Muscle layer of colon (tissue), 2 donors: ENCODE measurements around the gene TGFB2.

Source experiments
- H3K27ac ChIP-seq: one replicate; pipeline ENCODE4 v1.7.0; 2013; ENCODE audit warnings: low read depth, mild to moderate bottlenecking, low read length, moderate library complexity
- H3K27me3 ChIP-seq, 2 donors: one replicate each; pipeline ENCODE4 v1.7.0; 2013; ENCODE audit warnings: low read length in 2 of 2, mild to moderate bottlenecking in 2 of 2; ENCODE audit not compliant: insufficient read depth in 2 of 2, control insufficient read depth in 1 of 2
- H3K36me3 ChIP-seq: one replicate; pipeline ENCODE4 v1.7.0; 2013; ENCODE audit warnings: mild to moderate bottlenecking, low read length; ENCODE audit not compliant: insufficient read depth
- H3K4me1 ChIP-seq: one replicate; pipeline ENCODE4 v1.7.0; 2013; ENCODE audit warnings: mild to moderate bottlenecking, low read length; ENCODE audit not compliant: insufficient read depth
- H3K4me3 ChIP-seq, 2 donors: one replicate each; pipeline ENCODE4 v1.7.0; 2013; ENCODE audit warnings: low read length in 2 of 2, low read depth in 1 of 2, mild to moderate bottlenecking in 1 of 2, moderate library complexity in 1 of 2
- H3K9ac ChIP-seq: one replicate; pipeline ENCODE4 v1.7.0; 2013; ENCODE audit warnings: low read length
- H3K9me3 ChIP-seq: one replicate; pipeline ENCODE4 v1.7.0; 2013; ENCODE audit warnings: mild to moderate bottlenecking, low read length
- donor health status: abdominal sarcoma.
- donor health status: Adenocarcinoma of cecum.

Gene TGFB2

DNA sequence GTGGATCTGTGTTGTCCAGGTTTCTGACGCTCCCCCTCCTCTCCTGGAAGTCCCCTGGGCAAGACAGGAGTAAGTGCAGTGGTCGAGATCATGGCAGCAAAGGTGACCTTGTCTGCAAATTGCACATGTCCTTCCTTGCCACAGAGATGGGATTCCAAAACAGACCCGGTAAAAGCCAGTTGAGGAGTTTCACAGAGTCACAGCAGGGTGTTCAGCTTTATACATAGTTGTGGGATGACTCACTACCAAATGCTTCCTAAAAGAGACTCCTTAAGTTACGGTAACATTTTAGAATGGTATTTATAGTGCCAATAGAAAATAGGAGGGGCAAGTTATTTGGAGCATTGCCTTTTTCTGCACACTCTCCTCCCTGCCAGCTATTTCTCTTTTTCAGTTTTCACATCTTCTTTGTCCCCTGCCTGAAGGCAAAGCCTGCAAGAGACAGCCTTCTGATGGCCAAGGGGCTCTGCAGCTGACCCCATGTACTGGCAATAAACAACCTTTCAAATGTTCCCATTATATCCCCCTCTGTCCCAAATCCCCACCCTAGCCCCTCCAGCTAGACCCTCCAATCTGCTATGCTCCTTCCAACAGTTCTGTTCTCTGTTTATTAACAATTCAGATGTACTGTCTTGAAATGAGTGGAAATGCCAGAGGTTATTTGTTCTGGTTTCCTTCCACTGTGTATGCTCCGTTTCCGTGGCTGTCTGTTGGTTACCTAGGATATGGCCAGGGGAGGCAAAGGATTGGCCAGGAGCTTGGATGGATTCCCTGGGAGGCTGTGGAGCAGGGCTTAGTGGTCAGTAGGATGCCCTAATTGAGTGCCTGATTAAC is 115.0 kb downstream of the TGFB2 start:
- no peaks in the 10 kb centered on the region for H3K36me3 ChIP-seq
- no peak overlapping the region for H3K9ac ChIP-seq
- no peaks in the 10 kb centered on the region for H3K9me3 ChIP-seq
- peak overlapping the region; percentile 43 for H3K27ac ChIP-seq
- H3K4me1 ChIP-seq: peaks cover 40% of the 10 kb centered on the region
- H3K4me3 ChIP-seq: peak overlapping the region; percentile 3 to 30
- no peaks in the 10 kb centered on the region for H3K27me3 ChIP-seq

DNA sequence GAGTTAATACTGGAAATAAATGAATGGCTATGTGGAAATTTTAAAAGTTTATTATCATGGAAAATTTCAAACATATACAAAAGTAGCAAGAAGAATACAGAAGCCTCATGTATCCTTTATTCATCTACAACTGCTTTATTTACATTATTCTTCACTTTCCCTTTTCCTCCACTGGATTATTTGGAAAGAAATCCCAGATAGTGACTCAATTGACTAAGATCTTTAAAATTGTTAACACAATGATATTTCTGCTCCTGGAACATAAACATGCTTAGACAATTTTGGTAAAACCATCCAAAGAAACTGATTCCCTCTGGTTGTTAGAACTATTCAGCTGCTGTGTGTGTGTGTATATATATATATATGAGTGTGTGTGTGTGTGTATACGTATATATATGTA is 116.2 kb downstream of the TGFB2 start:
- Histone ChIP-seq H3K4me1 (peaks cover 40% of the 10 kb centered on the region), H3K36me3 (no peaks in the 10 kb centered on the region), H3K9me3 (no peaks in the 10 kb centered on the region), H3K27me3 (no peaks in the 10 kb centered on the region), H3K9ac (no peak overlapping the region), H3K4me3 (no peak overlapping the region), H3K27ac (no peak overlapping the region)

DNA sequence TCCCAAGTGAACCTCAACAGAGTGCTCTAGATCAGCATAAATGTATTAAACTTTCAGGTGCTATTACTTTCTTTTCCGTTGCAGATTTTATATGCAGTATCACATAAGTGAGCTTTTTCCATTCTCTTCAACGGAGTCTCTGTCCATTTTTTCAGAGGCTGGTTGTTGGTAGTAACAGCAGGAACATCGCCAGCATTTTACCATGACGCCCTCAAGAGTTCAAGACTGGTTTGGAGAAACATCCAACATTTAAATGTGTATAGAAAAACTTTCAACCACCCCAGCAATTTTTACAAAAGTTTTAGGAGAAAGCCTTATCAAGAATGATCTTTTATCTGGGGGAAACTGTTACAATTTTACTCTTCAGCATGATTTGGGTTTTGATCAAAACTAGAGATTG is 117.0 kb downstream of the TGFB2 start:
- no peak overlapping the region for H3K4me3 ChIP-seq
- peaks cover 40% of the 10 kb centered on the region for H3K4me1 ChIP-seq
- no peaks in the 10 kb centered on the region for H3K9me3 ChIP-seq
- H3K36me3 ChIP-seq: no peaks in the 10 kb centered on the region
- H3K27me3 ChIP-seq: no peaks in the 10 kb centered on the region
- H3K27ac ChIP-seq: no peak overlapping the region
- H3K9ac ChIP-seq: no peak overlapping the region

DNA sequence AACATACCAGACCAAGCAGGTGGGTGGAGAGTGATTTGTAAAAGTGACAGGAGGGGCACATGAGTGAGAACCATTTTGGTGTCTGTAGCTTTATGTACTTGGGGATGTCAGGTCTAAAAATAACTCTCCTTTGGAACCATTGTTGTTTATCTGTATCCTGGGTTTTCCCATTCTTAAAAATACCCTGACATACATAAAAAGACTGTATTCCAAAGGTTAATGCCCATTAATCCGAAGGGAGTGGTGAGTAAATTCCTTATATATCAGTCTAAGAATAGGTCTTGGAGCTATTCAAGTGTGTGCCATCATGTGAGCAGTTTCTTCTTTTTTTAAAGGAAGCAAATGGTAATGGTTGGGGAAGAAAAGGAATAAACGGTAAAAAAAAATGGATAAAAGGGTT is 117.5 kb downstream of the TGFB2 start:
- H3K9ac ChIP-seq: no peak overlapping the region
- peak overlapping the region; percentile 4 for H3K27ac ChIP-seq

DNA sequence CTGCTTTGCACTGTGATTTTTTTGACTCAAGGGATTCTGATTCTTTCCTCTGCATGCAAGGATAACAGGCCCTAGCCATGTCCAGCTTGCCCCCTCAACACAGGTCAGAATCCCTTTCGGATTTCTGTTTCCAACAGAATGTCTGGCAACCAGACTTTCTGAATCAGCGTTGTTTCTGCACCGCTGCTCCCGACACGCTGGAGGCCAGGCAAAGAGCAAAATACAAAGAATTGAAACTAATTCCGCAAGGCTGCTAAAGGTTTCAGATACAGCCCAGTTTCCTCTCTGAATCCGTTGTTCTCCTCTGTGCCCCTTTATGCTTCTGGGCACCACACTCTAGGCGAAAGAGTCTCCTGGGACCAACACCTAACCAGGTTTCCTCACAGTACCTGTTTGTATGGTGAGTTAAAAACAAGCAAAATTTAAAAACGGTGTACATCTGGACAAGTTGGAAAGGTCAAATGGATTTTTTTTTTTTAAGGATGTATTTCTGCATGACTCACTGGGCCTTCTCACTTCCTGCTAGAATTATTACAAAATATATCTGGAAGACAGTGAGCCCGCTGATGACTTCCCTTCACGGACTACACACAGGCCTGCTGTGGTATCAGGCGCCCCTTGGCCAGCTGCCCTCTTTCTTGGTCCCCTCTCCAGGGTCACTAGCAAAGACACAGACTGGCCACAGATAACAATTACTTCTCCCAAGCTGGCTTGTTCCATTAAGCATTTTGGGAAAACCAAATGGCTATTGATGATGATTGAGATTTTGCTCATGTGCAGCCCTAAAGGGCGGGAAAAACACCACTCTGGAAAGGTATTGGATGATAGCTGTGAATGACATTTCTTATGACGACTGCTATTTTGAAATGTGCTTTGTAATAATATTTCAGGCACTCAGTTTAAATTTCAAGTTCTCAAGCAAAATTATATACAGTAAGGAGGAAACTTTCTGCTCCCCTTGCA is 118.3 kb downstream of the TGFB2 start:
- Histone ChIP-seq H3K4me1 (peaks cover 40% of the 10 kb centered on the region), H3K27ac (no peak overlapping the region), H3K9ac (no peak overlapping the region), H3K9me3 (no peaks in the 10 kb centered on the region), H3K4me3 (peak overlapping the region in 1 of 2 donors; percentile 5), H3K27me3 (no peaks in the 10 kb centered on the region), H3K36me3 (no peaks in the 10 kb centered on the region)

More for the DNA sequence above, 117.5 kb downstream of the TGFB2 start:
- H3K4me3 ChIP-seq: no peak overlapping the region
- H3K36me3 ChIP-seq: no peaks in the 10 kb centered on the region
- no peaks in the 10 kb centered on the region for H3K27me3 ChIP-seq
- no peaks in the 10 kb centered on the region for H3K9me3 ChIP-seq
- H3K4me1 ChIP-seq: peaks cover 40% of the 10 kb centered on the region

DNA sequence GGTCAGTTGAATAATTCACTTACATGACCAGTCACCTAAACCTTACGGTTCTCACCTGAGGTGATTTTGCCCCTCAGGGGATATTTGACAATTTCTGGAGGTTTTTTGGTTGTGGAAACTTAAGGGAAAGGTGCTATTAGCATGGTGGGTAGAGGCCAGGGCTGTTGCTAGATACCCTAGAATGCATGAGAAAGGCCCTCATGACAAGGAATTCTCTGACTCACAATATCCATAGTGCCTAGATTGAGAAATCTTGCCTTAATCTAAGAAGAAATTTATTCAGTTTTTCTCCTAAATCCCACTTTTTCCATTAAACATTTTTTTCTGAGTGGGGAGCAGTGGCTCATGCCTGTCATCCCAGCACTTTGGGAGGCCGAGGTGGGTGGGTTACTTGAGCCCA is 119.7 kb downstream of the TGFB2 start:
- Histone ChIP-seq H3K27ac (no peak overlapping the region), H3K27me3 (no peaks in the 10 kb centered on the region)

DNA sequence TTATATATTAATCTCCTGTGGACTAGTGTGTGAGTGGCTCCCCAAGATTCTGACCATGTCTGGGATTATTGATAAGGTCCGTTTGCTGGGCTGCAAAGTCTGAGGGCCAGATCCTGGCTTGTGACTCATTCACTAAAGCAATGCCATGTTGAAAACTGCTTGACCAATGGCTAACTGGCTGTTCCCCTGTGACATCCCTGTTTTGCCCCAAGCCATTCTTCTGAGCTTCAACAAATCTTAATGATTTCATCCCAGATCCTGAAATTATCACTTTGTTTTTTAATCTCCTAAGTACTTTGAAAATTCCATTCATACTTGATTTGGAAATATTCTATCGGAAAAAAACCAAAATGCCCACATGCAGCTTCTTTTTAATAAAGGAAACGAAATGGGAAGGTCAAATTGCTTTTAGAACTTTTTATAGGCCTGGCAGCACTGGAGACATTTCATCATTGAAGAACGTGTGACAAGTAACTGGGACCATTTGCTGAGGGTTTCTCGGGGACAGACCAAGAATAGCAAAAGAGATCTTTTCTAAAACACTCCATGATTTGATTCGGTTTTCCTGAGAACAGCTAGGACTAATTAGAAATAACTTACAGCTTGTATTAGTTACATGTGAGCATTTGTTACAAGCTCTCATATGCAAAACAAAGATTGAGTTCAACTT is 121.3 kb downstream of the TGFB2 start:
- no peak overlapping the region for H3K4me3 ChIP-seq
- no peaks in the 10 kb centered on the region for H3K36me3 ChIP-seq
- H3K4me1 ChIP-seq: peaks cover 14% of the 10 kb centered on the region
- no peaks in the 10 kb centered on the region for H3K9me3 ChIP-seq
- H3K27me3 ChIP-seq: no peaks in the 10 kb centered on the region
- no peak overlapping the region for H3K9ac ChIP-seq
- H3K27ac ChIP-seq: no peak overlapping the region

More for the DNA sequence above, 119.7 kb downstream of the TGFB2 start:
- H3K36me3 ChIP-seq: no peaks in the 10 kb centered on the region
- no peaks in the 10 kb centered on the region for H3K9me3 ChIP-seq
- no peak overlapping the region for H3K4me3 ChIP-seq
- no peak overlapping the region for H3K9ac ChIP-seq
- H3K4me1 ChIP-seq: peaks cover 30% of the 10 kb centered on the region

DNA sequence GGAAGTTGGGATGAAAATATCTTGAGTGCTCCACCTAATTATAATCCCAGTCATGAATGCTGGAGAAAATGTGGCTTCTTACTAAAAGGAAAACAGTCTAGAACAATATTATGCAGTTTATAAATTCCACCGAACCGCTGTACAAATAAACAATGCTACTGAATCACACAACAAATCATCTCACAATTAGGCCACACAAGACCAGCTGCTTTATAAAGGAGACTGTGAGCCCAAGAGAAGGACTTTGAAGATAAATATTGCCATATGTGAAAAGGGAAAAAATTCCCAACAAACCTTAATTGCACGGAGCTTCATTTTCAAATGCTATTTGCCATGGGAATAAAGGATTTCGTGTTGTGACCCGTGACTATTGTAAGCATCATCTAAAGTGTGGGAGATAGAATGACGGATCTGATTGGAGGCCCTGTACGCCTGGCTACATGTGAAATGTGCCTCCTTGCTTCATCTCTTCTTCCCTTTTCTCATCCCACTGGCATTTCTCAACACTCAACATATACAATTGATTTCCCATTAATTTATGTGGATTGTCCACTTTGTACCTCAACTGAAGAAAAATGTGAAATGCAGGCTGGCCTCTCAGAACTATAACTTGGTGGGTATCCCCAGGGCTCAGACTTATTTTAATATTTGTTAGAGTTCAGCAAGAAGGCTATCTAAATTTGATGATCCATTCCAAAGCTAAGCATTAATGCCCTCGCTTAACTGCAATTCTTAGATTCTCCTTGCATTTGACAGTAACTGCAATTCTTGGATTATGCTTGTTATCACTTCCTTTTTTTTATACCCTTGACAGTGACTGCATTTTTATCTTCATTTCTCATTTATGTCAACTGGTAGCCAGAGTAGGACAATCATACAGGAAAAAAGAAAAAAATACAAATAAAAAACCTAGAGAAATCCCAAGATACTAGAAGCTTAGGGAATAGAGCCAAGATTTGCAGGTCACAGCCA is 122.3 kb downstream of the TGFB2 start:
- Histone ChIP-seq H3K4me1 (peaks cover 6% of the 10 kb centered on the region), H3K4me3 (no peak overlapping the region), H3K36me3 (no peaks in the 10 kb centered on the region), H3K27ac (no peak overlapping the region), H3K9me3 (no peaks in the 10 kb centered on the region), H3K27me3 (no peaks in the 10 kb centered on the region), H3K9ac (no peak overlapping the region)

DNA sequence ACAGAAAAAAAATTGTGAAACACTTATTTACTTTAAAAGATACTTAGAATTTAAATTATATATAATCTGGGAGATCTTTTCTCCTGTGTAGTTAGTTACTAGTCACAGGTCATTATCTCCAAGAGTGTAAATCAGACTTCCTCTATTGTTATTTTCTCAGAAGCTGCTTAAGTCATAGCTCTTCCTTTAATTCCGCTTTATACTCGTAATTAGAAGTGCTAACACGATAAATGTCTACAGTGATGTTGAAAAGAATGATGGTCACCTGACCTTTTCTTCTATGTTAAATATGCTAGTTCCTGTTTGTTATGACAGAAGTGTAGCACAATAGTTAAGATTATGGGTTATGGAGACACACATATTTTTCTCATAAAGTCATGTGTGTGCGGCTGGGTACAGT is 123.6 kb downstream of the TGFB2 start:
- no peaks in the 10 kb centered on the region for H3K27me3 ChIP-seq
- H3K27ac ChIP-seq: no peak overlapping the region
- no peaks in the 10 kb centered on the region for H3K4me1 ChIP-seq
- no peak overlapping the region for H3K9ac ChIP-seq
- no peaks in the 10 kb centered on the region for H3K9me3 ChIP-seq
- no peak overlapping the region for H3K4me3 ChIP-seq
- no peaks in the 10 kb centered on the region for H3K36me3 ChIP-seq

DNA sequence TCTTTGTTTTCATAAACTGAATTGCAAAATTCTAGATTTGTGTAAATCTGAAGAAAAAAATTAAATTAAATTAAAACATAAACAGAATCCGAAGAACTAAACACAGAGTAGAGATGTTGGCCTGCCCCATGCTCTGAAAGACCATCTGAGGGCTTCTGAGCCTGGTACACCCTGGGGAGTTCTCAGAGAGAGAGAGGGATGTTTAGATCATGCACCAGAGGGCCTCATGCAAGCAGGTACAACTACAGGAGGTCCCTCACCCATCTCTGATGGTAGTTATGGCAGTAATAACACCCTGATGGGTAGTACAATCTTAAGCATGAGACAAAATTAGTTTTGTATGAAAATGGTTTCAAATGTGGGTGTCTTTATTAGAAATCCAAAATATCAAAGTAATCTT is 127.7 kb downstream of the TGFB2 start:
- no peaks in the 10 kb centered on the region for H3K27me3 ChIP-seq
- no peaks in the 10 kb centered on the region for H3K36me3 ChIP-seq
- H3K9me3 ChIP-seq: no peaks in the 10 kb centered on the region
- H3K4me3 ChIP-seq: no peak overlapping the region
- no peak overlapping the region for H3K9ac ChIP-seq
- H3K27ac ChIP-seq: no peak overlapping the region
- no peaks in the 10 kb centered on the region for H3K4me1 ChIP-seq
